Activated CD4-positive, alpha-beta T cell treated with anti-CD3 and anti-CD28 coated beads, Interleukin-2, Interleukin-6, amounts not matched to agents 100 ng/mL and 50 ng/mL, durations not matched to agents 16 hours and 8 hours (primary cell): ENCODE results near the gene IP6K3.

ENCODE experiments used
- DNase-seq: peaks from one replicate; pipeline ENCODE4 v3.0.0-alpha.2; 2020

Gene IP6K3

DNA sequence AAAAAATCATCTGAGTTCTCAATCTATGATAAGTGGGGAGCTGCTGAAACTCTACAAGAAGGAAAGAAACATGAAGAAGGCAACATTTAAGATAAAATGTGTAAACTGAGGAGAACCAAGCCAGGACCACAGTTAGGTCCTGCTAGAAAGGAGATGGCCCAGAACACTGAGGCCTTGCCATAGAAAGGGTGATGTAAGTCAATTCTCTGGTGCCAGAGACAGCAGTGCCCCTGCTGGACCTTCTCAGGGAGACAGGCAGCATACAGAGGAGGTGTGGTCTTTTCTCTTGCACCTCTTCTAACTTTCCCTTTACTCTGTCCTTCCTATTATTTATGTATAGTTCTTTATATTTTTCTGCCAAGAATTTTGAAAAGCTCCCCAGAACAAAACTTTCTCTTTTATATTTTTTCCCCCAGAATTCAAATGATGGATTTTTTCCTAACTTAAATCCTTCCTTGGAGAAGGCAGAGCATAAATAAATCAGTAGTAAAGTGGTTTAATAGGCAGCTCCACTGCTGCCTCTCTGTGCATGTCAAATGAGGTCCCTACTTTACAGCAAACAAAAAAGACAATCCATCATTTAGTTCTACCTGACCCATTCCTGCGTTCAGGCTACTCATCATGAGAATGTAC is 44.2 kb downstream of the IP6K3 start:
- peak; percentile 49 for DNase-seq

DNA sequence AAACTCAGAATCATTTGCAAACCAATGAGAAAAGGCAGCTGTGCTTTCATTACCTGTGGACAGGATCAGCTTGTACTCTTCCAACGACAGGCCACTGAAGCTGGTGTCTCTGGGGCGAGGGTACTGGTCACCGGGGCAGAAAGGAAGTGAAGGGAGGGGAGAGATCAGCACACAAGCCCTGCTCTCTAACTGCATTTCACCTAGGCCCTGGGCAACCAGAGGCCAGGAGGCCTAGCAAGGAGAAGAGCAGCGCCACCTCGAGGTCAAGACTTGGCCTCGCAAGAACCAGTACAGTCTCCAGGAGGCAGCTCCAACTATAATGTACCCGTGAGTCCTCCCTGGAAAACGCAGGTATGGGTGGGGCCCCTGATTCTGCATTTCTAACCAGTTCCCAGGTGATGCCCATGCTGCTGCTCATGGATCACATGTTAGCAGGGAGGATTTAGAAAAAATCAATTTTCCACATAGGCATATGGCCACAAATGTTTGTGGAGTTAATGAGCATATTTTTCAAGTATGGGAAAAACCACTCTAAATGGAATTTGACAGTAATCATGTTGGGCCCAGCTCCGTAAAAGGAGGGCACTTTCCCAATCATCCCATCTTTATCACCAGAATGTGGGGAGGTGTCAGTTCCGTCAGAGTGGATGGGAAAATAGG is 46.2 kb downstream of the IP6K3 start:
- peak; percentile 77 for DNase-seq

DNA sequence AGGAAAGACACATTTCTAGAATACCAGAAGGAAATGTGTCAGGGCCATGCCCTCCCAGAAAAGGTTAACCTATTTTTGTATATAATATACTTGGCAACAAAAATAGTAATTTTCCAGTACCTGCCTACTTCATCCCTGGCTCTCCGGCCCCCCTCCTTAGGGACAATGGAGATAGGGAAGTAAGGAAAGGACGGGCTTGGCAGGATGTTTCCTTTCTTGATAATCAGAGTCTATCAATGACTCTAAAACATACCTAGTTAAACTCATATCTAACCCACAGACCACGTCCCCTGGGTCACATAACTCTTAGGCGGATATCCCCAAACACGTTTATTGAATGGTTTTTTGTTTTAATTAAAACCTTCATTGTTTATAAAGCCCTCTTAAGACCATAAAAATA is 47.0 kb downstream of the IP6K3 start:
- DNase-seq = no peak

DNA sequence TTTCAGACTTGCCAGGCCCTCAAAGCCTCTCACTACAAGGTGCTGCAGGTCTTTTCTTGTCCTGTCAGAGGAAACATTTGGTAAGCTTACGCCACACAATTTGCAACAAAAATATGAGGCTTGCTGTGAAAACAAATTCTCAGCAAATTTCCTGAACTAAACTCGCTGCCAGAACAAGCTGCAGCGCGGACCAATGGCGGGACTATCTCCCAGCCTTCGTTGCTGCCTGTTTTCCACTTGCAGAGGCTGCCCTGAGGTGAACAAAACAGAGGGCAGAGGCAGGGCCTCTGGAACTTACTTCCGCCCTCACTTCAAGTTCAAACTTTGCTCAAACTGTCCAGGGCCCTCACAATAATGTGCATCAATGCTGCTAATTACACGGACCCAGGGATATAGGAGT is 47.6 kb downstream of the IP6K3 start:
- no peak for DNase-seq

DNA sequence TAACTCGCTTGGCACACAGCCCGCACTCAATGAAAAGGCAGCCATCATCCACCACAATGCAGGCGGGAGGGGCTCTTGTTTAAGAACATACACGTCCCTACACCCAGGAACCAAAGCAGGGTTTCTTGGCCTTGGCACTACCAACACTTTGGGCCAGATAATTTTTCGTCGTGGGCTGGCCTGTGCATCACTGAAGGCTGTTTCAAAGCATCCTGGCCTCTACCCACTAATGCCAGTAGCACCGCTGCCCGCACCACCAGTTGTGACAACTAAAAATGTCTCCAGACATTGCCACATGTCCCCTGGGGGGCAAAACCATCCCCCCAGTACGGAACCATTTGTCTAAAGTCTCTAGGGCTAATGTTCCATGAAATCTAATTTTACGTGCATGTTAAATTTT is 48.2 kb downstream of the IP6K3 start:
- no peak for DNase-seq

DNA sequence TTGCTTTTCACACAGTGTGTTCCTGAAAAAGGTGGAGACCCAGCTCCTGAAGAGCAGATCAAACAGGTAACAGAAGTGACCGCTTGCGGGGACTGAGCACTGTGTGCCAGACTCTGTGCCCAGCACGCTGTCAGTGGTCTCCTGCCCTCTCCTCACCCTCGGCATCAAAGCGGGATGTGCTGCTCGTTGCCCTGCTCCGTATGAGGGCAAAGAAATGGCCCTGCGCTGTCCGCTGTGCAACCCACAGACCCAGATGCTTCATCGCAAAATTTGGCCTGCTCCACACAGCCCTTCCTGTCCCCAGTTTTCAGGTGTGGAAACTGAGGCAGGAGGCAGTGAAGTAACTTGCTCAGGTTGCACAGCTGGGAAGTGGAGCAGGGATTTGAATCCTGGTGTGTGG is 48.9 kb downstream of the IP6K3 start:
- DNase-seq = no peak

DNA sequence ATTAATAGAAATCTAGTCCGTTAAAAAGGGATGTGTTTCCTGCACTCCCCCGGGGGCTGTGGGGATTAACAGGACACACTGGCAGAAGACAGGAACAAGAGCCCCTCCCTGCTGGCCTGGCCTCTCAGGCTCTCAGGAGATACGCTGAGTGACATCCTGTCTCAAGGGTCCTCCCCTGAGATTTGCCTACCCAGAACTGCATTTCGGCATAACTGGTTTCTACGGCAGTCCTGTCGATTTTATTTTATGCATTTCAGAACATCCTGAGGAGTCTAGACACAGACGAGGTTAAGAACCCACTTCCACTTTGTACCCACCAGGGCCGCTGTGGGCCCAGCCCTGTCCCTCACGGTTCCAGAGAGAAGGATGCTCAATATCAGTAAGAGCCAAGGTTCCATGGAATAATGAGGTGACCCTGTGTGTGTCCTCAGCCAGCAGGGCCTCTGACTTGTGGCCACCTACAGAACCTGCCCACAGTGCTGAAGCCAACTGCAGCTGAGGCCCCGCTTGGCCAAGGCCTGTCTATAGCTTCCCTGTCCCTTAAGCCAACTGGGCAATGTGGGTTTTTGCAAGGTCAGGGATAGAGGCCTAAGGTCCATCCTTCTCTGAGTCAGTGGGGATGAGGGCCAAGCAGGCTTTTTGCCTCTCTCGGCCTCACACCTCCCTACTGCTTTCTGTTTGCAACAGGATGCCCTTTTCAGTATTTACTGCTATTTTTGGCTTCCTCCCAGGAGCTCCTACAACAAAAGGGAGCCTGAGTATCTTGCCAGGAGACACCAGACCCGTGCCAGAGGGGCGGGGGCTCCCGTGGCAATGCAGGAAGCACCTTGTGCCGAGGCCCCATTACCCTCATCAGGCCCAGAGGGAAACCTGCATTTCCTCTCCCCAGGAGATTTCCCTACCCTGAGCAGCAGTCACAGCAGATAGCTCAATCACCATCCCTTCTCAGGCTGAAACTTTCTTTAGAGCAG is 49.9 kb downstream of the IP6K3 start:
- peak; percentile 35 for DNase-seq

DNA sequence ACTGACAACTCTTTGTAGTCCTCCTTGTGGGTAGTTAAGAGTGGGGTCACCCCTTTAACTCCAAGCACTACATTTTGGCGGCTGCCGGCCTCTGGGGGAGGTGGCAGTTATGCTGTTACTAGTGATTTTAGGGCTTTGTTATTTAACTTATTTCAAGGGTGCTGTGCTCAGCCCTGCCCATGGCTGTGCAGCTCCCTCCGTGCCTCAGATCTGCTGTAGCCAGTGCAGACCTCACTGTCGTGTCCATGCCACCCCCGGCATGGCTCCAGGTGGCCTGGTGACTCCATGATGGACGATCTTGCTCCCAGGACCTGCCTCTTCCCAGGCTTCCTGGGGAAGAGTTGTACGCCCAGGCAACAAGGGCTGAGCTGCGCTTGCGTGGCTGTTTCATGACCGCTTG is 50.6 kb downstream of the IP6K3 start:
- no peak for DNase-seq

DNA sequence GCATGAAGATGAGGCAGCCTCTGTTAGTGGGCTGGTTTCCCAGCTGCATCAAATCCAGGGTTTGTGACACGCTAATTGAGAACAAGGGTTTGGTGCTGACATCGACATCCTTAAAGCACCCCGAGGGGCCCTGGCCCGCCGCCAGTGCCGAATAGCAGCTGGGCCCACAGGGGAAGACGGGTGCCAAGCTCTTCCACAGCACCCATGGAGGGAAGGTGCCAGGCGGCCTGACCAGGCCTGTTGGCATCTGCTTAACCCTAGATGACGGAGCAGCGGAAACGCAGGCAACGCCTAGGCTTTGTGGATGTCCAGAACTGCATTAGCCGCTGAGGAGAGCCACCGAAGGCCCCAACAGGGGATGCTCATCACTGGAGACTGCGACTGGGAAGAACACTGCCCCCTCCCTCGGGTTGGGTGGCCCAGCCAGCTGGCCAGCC is 51.2 kb downstream of the IP6K3 start:
- DNase-seq = no peak

DNA sequence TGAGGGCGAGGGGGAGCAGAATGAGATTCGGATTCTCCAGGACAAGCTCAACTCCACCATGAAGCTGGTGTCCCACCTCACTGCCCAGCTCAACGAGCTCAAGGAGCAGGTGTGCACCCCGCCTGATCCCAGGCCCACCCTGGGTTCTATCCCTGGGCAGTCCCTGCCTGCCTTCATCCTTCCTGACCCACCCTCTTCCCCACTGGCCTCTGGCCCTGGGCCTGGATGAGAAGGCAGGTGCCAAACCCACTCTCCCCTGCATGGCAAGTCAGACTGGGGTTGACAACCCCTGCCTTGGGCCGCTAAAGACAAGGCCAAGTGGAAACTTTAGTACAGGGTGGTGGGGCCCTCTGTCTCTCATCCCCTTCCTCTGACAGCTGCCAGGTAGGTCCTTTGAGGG is 51.7 kb downstream of the IP6K3 start:
- DNase-seq = no peak

DNA sequence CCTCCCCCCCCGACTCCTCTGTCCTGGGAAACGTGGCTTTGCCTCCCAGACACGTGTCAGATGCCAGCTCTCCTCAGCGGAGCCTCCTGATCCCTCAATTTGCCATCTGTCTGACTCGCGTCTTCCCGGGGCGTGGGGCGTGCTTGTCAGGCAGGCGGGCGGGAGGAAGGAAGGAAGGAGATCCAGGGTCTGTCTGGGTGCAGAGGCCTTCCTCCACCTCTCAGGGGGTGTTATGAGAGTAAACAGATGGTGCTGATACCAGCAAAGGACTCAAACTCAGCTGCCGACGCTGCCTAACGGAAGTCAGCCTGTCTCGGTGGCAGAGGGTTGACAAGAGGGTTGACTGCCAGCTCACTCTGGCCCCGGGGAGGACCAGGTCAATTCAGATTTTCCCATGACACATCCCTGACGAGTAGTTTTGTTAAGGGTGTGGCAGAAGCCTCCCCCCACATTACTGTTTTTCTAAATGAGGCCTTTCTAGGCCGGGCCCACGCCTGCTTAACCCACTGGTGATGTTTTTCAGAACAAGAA is 52.2 kb downstream of the IP6K3 start:
- peak; percentile 84 for DNase-seq

DNA sequence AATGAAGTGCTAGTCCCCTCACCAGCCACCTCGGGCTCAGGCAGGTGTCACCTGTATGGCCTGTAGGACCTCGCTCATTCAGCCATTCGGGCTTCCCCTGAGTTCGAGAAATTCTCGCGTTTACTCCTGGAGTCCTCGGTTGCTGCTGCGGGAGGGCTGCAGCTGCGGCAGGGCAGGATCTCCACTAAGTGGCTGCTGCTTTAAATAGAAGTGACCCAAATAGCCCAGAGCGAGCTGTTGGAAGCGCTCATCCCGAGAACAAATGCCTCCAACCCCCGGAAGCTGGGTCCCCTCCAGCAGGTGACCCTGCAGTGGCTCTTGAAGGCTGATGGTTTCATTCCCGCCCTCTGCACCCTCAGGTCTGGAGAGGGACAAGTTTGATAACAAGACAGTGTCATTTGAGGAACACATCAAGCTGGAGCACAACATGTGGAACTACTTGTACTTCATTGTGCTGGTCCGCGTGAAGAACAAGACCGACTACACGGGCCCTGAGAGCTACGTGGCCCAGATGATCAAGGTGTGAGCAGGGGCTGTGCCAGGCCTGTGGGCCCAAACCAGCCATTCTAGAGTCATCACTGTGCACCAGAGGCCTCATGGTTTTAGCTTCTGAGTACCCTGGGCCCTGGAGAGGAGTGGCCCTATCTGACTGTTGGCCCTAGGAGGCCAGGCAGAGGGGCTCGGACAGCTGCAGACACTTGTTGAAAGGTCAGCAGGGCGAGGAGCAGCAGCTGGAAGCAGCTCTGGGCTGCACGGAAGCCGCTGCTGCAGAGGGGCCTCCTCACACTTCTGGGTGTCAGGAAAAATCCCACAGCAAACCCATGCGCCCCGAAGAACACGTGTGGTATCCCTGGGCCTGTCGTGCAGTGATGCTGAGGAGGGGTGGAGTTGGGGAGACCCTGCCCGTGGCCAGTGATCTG is 53.3 kb downstream of the IP6K3 start:
- no peak for DNase-seq

DNA sequence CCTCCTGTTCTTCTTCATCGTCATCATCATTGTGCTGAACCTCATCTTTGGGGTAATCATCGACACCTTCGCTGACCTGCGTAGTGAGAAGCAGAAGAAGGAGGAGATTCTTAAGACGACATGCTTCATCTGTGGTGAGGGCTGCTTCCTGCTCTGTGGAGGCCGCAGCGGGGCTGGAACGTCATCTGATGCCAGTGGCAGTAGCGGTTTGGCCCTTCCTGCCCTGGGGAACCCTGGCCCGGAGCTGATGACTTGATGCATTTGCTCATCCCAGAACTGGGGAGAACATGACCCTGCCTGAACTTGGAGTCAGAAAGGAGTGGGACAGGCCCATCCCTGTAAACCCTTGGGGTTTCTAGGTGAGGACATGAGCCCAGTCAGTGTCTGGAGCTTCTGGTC is 53.9 kb downstream of the IP6K3 start:
- peak; percentile 82 for DNase-seq

DNA sequence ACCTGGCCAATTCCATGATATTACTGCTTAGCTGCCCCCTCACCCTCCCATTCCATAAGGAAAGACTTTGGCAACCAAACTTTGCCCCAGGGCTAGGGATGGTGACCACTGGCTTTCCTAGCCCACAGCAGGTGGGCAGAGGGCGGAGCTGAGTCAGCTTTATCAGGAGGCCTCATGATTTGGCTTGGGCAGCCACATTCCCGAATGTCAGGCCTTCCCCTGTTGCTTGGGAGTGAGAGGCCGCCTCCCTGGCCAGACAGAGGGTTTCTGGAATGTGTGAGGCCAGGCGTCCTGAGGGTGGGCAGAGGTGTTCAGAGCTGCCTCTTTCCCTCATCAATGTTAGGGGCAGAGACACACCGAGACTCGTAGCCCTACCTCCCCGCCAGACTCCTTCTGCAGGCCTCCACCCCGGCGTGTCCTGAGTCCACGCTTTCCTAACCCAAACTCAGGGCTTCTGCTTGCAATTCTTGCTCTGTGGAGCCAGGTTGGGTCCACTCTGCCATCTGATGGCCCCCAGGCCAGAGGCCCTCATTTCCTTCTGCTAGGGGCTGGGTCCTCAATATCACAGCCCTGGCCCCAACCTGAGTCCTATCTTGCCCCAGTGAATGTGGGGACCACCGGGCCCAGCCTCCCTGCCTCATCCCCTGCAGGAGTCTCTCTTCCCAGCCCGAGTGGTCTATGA is 54.5 kb downstream of the IP6K3 start:
- DNase-seq = no peak

DNA sequence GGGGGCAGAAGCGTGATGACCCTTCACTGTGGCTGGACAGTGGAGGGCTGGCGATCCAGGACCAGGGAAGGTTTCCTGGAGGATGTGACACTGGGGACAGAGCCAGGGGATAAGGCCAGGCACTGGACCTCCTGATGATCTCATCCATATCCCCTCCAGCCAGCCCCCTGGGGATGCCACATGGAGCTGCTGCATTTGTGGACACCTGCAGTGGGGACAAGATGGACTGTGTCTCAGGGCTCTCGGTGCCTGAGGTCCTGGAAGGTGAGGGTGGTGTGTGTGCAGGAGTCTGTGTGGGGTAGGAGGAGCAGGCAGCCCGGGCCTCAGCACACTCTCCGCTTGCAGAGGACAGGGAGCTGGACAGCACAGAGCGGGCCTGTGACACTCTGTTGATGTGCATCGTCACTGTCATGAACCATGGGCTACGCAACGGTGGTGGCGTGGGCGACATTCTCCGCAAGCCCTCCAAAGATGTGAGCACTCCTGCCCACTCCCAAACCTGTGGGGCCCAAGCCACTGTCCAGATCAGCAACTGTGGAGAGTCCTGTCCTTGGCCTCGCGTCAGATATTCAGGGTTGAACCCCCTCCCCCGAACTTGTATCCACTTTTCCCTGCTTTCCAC is 55.1 kb downstream of the IP6K3 start:
- DNase-seq = no peak

DNA sequence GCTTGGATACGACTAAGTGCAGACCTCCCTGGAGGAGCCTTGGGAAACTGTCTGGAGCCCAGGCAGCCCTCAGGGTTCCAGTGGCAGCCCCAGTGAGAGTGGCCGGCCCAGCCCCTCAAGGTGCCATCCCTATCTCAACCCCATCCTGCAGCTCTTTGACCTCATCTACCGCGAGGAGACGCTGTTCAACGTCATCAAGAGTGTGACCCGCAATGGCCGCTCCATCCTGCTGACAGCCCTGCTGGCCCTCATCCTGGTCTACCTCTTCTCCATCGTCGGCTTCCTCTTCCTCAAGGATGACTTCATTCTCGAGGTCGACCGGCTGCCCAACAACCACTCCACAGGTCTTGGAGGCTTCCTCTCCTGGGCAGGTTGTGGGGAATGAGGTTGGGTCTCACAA is 55.9 kb downstream of the IP6K3 start:
- DNase-seq = no peak

DNA sequence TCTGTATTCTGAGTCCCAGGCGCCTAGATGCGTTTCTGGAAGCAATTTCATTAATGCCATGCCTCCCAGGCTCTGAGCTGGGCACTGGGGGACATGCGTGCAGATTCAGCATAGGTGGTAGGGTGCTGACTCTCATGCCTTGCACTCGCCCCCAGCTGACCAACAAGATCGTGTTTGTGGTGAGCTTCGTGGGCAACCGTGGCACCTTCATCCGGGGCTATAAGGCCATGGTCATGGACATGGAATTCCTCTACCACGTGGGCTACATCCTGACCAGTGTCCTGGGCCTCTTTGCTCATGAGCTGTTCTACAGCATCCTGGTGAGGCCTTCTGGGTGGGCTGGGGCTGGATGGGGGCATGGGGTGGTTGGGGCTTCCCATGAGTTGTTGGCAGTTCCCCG is 56.8 kb downstream of the IP6K3 start:
- no peak for DNase-seq

DNA sequence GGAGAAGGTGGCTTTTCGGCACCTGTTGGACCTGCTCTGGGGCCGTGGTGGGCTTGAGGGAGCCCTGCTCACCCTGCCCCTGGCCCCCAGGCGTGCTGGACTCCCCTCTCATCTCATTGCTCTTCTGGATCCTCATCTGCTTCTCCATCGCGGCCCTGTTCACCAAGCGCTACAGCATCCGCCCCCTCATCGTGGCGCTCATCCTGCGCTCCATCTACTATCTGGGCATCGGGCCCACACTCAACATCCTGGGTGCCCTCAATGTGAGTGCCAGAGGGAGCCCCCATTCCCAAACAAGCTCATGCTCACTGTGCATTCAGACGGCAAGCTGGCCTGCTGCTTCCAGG is 57.6 kb downstream of the IP6K3 start:
- DNase-seq = no peak

DNA sequence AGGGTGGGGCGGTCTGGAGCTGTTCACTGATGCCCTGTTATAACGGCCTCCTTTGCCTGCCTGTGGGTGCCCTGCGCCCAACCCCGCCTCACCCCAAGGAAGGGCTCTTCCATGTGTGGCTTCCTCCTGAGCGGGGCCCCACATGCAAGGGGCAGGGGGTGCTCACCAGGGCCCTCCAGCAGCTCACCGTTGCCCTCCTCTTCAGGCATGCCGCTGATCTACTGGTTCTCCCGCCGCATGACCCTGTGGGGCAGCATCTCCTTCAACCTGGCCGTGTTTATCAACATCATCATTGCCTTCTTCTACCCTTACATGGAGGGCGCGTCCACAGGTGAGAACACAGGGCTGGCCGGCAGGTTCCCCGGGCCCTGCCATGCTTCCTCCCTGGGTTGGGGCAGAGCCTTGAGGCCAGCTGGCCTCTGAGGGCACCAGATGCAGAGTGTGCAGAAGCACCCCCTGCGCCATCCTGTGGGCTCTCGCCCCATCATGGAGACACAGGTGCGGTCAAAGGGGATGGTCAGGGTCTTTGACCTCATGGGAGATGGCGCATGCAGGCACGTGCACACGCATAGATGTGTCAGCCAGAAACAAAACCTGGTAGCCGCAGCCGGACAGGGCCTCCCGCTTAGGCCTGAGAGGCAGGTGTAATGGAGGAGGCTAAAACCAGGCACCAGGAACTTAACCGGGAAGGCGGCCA is 58.1 kb downstream of the IP6K3 start:
- DNase-seq = no peak

DNA sequence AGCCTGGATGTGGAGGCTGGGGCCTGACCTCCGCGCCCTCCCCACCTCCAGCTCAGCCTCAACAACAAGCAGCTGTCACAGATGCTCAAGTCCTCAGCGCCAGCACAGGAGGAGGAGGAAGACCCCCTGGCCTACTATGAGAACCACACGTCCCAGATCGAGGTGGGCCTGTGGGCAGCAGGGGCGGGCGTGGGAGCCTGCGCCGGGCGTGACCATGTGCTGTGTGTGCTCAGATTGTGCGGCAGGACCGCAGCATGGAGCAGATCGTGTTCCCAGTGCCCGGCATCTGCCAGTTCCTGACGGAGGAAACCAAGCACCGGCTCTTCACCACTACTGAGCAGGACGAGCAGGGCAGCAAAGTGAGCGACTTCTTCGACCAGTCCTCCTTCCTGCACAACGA is 58.7 kb downstream of the IP6K3 start:
- no peak for DNase-seq
